ENCODE results near the gene GLDN.

GLDN gene

DNA sequence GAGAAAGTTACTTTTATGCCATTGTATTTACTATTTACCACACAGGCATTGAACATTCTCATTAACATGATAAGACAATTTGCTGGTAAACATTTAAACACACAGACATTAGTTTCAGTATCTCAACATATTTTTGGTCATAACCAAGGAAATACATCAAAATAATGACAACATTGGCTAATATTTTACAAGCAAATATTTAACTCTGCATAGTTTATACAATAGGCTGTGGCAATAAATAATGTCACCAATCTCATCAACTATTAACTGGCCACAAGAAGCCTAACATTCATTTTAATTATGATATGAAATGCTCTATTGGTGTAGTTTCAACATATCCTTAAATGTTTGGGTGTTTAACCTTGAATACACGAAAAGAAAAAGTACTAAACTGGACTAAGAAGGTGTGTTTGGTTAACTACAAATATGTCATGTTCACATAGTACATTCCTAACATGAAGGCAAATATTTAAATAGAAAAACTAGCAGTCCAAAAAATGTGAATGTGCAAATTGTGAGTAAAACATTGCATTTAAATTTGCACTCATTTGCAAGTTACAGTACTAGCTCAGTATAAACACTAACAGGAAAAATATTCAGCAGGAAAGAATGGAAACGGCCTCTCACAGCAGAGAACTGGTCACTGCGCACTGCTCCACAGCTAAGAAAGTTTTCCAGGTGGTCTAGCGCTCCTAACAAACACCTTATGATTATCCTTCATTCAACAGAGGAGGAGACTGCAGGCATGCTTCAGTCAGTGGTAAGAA lies 106.6 kb downstream of the GLDN start:
- DNase-seq = no peak

DNA sequence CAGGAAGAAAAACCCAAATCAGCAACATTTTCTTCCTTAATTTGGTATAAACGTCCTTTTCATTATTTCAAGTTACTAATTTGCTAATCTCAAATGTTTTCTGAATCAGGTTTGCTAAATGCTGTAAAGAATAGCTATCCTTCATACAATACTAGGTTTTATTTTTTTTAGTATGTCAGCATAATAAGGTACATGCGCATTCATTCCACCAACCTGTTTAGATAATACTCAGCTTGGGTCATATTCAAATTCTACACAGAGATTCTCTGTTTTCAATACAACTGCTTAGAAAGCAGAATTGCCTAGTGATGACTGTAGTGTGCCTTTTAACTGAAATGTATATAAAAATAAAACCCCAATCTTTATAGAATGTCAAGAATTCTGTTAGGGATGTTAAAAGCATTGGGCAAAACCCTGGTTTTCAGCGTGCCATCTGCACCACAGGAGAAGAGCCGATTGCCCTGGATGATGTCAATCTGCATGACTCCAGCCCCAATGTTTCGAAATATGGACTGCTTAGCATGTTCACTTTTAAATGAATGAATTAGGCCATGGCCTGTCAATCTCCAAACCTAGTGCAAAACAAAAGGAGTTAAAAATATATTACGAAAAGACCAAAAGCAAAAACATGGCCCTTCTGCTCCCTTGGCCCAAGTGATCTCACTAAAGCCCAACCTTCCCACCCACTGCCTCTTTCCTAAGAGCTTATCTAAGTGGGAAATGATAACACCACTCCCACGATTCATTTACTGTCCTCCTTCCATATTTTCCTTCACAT lies 107.4 kb downstream of the GLDN start:
- DNase-seq = no peak

GRCh38 chr15:51450001-51450400 lies 108.5 kb downstream of the GLDN start:
- no peak for DNase-seq
